GM23248 (cell line): ENCODE results near the gene FADS6.

ENCODE experiments used
- EZH2 ChIP-seq: fragments of 200-600 bp; sonication (generic); IDR thresholded peaks from 2 replicates; pipeline ENCODE4 v1.6.1; 2018; ENCODE audit warnings: antibody characterized with exemption, mild to moderate bottlenecking; ENCODE audit not compliant: insufficient read depth, poor library complexity, severe bottlenecking
- EZH2phosphoT487 ChIP-seq: fragments of 200-600 bp; sonication (generic); IDR thresholded peaks from 2 replicates; pipeline ENCODE4 v1.6.1; 2018; ENCODE audit warnings: antibody characterized with exemption, moderate library complexity, mild to moderate bottlenecking, low read depth; ENCODE audit not compliant: insufficient read depth

DNA sequence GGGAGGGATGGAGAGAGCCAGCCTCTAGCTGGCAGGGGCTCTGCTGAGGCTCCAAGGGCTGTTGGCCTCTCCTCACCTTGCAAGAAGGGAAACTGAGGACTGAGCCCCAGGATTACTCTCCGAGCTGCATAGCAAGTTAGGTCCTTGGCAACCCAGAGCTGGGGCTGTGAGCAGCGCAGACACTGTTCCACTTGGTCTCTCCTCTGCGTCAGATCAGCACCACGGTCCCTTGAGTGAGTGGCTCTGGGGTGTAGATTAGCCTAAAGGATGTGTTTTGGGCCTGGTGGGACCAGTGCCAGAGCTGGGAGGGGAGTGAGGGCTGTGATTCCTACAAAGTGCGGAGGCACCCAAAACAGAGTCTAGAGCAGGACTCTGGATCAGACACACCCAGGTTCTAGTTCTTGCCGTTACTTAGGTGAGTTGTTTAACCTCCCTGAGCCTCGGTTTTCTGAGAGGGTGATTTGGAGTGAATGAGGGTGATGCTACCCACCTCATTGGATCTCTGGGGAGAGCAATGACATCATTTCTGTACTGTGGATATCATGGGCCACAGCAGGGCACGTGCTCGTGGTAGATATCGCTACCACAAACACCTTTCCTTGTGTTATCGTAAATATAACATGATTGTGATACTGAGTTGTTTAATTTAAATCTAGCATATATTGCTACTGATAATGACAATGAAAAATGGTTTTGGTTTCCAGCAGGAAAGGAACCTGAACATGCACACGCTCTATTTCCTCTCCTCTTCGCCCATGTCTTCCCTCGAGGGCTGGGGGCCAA is 8.1 kb upstream of the FADS6 start:
- TF ChIP-seq EZH2phosphoT487 (no peak), EZH2 (no peak)
